KMS-11 (cell line): ENCODE results near the gene SUPT4H1.

Experiments used
- H2AFZ ChIP-seq: fragments of 200-600 bp; sonication (generic); 2 replicates; pipeline ENCODE4 v1.6.1; 2016; ENCODE audit warnings: antibody characterized with exemption, mixed run types, low read depth
- H3K27ac ChIP-seq: fragments of 200-600 bp; sonication (generic); 2 replicates; pipeline ENCODE4 v1.6.1; 2016; ENCODE audit warnings: mild to moderate bottlenecking, mixed run types
- H3K27me3 ChIP-seq: fragments of 200-600 bp; sonication (generic); 2 replicates; pipeline ENCODE4 v1.6.1; 2017; ENCODE audit warnings: mild to moderate bottlenecking, low read depth, mixed run types, moderate library complexity; ENCODE audit not compliant: insufficient read depth
- H3K36me3 ChIP-seq: fragments of 200-600 bp; sonication (generic); 2 replicates; pipeline ENCODE4 v1.6.1; 2017; ENCODE audit warnings: mild to moderate bottlenecking, mixed run types; ENCODE audit not compliant: insufficient read depth
- H3K4me1 ChIP-seq: fragments of 200-600 bp; sonication (generic); 2 replicates; pipeline ENCODE4 v1.6.1; 2016; ENCODE audit warnings: mild to moderate bottlenecking, low read depth, mixed run types; ENCODE audit not compliant: poor library complexity, severe bottlenecking
- H3K4me2 ChIP-seq: fragments of 200-600 bp; sonication (generic); 2 replicates; pipeline ENCODE4 v1.7.0; 2016; ENCODE audit warnings: mild to moderate bottlenecking, mixed run types
- H3K4me3 ChIP-seq: fragments of 200-600 bp; sonication (generic); IDR thresholded peaks from 2 replicates; pipeline ENCODE4 v1.6.1; 2017; ENCODE audit warnings: low read depth, low read length, mixed read lengths; ENCODE audit not compliant: insufficient read depth
- H3K79me2 ChIP-seq: fragments of 200-600 bp; sonication (generic); 2 replicates; pipeline ENCODE4 v1.6.1; 2016; ENCODE audit warnings: low read depth, mixed run types; ENCODE audit not compliant: insufficient read depth
- H3K9ac ChIP-seq: fragments of 200-600 bp; sonication (generic); 2 replicates; pipeline ENCODE4 v1.6.1; 2016; ENCODE audit warnings: mild to moderate bottlenecking, mixed run types
- H4K20me1 ChIP-seq: fragments of 200-600 bp; sonication (generic); 2 replicates; pipeline ENCODE4 v1.6.1; 2016; ENCODE audit warnings: mild to moderate bottlenecking, mixed run types; ENCODE audit not compliant: insufficient read depth
- CTCF ChIP-seq: fragments of 200-600 bp; sonication (generic); conservative IDR thresholded peaks from 2 replicates; pipeline ENCODE4 v1.6.1; 2017; ENCODE audit warnings: low read depth, mild to moderate bottlenecking, antibody characterized with exemption, low read length, moderate library complexity, mixed read lengths

SUPT4H1 gene

DNA sequence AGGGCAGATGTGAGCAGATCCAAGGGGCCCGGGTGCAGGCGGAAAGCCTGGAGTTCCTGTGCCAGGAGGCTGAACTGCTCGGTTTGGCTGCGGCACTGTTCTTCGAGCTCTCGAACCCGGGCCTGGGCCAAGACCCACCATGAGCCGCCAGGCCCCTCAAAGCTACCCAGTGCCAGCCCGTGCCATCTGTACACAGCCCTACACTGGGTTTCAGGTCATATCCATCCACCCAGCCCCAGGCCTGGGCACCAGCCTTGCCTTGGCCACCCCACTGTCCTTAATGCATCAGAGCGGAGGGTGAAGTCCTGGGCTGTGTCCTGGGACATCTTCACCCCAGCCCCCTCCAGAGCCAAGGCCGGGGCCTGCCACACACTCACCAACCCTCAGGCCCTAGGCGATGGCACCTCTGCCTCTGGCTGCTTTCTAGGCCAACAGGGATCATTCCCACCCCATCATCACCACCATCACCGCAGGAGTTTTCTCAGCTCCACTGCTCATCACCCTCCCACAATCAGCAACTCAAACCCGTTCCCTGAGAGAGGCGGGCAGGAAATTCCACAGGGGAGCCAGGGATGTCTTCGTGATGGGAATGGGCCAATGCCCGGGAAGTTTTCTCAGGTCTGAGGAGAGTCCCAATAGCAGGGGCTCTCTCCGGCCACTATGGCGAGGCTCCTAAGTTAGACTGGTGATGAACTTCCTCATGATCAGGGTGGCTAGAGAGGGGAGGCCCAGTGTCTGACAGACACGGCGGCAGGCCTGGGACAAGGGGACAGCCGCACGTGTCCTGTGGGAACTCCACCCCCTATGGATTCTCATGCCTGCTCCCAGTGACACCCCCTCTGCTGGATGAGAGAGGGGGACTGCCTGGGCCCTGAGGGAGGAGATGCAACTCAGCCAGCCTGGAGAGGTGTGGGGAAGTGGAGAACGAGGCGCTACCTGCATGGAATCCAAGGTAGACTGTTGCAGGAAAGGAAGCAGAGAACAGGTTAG, 32.5 kb downstream of the SUPT4H1 start:
- H3K9ac ChIP-seq, result no peak overlapping the region
- H3K79me2 ChIP-seq, result no peaks in the 10 kb centered on the region
- no peaks in the 10 kb centered on the region for H3K27me3 ChIP-seq
- no peak overlapping the region for H3K4me3 ChIP-seq
- no peaks in the 10 kb centered on the region for H4K20me1 ChIP-seq
- TF ChIP-seq CTCF, result no peak
- H3K4me2 ChIP-seq, result no peak overlapping the region
- no peak overlapping the region for H2AFZ ChIP-seq
- H3K4me1 ChIP-seq, result peaks cover 21% of the 10 kb centered on the region
- H3K36me3 ChIP-seq, result no peaks in the 10 kb centered on the region
- no peak overlapping the region; the same call in 1 of the 2 replicates for H3K27ac ChIP-seq

DNA sequence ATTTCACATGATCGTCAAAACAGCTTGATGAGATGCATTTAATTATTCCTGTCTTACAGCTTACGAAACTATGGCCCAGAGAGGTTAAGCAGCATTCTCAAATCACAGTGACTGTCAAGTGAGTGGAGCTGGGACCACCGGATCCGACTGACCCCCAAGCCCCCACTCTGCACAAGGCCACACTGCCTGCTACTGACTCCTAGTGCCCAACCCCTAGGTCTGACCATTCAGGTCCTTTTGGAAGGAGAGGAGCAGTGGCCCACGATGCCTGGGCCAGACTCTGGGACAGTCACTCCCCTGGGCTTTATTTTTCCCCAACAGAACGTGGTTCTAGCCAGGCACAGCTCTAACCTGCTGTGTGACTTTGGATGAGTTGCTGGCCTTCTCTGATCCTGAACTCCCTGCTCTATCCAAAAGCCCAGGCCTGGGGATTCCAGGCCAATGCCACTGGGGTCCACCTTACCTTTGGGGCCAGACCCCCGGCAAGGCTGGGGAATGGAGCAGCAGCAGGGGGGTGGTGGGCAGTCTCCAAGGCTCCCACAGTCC, 33.3 kb downstream of the SUPT4H1 start:
- Histone ChIP-seq H4K20me1 (no peaks in the 10 kb centered on the region), H3K36me3 (no peaks in the 10 kb centered on the region), H3K9ac (no peak overlapping the region)

DNA sequence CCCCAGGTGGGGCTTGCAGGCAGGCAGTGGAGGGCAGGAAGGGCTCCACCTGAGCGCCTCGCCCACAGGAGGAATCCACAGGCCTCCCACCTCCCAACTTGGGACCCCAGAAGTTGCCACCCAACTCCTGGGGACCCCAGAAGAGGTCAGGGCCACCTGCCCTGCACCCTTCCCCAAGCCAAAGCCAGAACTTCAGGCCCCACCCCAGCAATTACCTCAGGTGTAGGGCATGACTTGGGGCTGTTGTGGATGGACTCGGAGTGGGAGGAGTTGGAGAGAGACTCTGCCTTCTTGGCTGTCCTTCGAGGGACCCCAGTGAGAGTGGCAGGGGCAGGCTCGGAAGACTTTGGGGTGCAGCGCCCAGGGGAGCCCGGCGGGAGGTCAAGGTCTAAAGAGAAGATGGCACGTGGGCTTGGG, 33.9 kb downstream of the SUPT4H1 start:
- Histone ChIP-seq H3K27me3 (no peaks in the 10 kb centered on the region), H3K27ac (peak overlapping the region; percentile 33), H2AFZ (0 out of 2 replicates have a peak overlapping the region, but pooled peaks have one; percentile 4), H4K20me1 (no peaks in the 10 kb centered on the region), H3K79me2 (no peaks in the 10 kb centered on the region), H3K9ac (no peak overlapping the region; the same call in 1 of the 2 replicates), H3K4me3 (no peak overlapping the region), H3K36me3 (no peaks in the 10 kb centered on the region), H3K4me2 (peak overlapping the region; percentile 2; the same call in 1 of the 2 replicates), H3K4me1 (peaks cover 21% of the 10 kb centered on the region)
- TF ChIP-seq CTCF, result no peak

More for the DNA sequence above, 33.3 kb downstream of the SUPT4H1 start:
- Histone ChIP-seq H3K27ac (peak overlapping the region; percentile 33; the same call in 1 of the 2 replicates), H3K4me2 (no peak overlapping the region), H3K27me3 (no peaks in the 10 kb centered on the region), H3K79me2 (no peaks in the 10 kb centered on the region), H3K4me1 (peaks cover 21% of the 10 kb centered on the region), H3K4me3 (no peak overlapping the region), H2AFZ (no peak overlapping the region)
- no peak for TF ChIP-seq CTCF

GRCh38 chr17:58317421-58318064, 34.5 kb downstream of the SUPT4H1 start:
- no peaks in the 10 kb centered on the region for H3K79me2 ChIP-seq
- peaks cover 21% of the 10 kb centered on the region for H3K4me1 ChIP-seq
- H3K27me3 ChIP-seq, result no peaks in the 10 kb centered on the region
- H3K9ac ChIP-seq, result no peak overlapping the region; the same call in 1 of the 2 replicates
- H3K4me3 ChIP-seq, result no peak overlapping the region
- 0 out of 2 replicates have a peak overlapping the region, but pooled peaks have one; percentile 4 for H2AFZ ChIP-seq
- H3K27ac ChIP-seq, result peak overlapping the region; percentile 33
- H3K4me2 ChIP-seq, result peak overlapping the region; percentile 2; the same call in 1 of the 2 replicates
- H3K36me3 ChIP-seq, result no peaks in the 10 kb centered on the region
- no peaks in the 10 kb centered on the region for H4K20me1 ChIP-seq
- TF ChIP-seq CTCF, result peak; percentile 79
